H54 (cell line): ENCODE measurements around the gene ZNF718.
"Not testable (repeated sequence)": the region's sequence is repeated elsewhere in the genome, so short reads cannot be mapped to it uniquely, and the experiment has no call there.

Experiments used
- DNase-seq: peaks from one replicate; pipeline ENCODE4 v3.0.0; 2011; ENCODE audit warnings: low spot score, mixed read lengths; ENCODE audit not compliant: insufficient read length
- FAIRE-seq: peaks from 3 replicates; lab custom pipeline; 2011; peaks lifted over from hg19 to GRCh38; lab: Jason Lieb, UNC
- POLR2A ChIP-seq: IDR thresholded peaks from 2 replicates; pipeline ENCODE4 v1.6.1; 2011; ENCODE audit warnings: low read depth, mild to moderate bottlenecking, low read length

The ZNF718 gene

GRCh38 chr4:125091-125771, 930 bp downstream of the ZNF718 start:
- FAIRE-seq: no peak
- TF ChIP-seq POLR2A: no peak
- DNase-seq: no peak

GRCh38 chr4:125833-126232, 1.5 kb downstream of the ZNF718 start:
- FAIRE-seq (no peak), DNase-seq (no peak)
- TF ChIP-seq POLR2A: no peak

DNA sequence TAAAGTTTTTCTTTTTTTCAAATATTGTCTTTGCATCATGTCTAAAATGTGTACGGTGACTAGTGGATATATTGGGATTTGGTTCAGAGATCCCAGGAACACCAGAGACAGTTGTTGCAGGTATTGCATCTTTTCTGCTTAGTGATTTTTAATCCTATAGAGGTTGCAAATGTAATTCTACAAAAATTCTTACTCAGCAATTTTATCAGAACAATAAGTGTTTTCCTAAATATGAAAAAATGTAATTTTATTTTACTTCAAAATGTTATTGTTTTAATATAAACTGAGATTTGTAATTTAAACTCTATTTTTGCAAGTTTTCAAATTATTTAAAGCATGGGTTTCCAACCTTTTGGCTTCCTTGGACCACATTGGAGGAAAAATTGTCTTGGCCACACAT, 8.2 kb downstream of the ZNF718 start:
- DNase-seq (no peak), FAIRE-seq (no peak)
- TF ChIP-seq POLR2A: no peak

DNA sequence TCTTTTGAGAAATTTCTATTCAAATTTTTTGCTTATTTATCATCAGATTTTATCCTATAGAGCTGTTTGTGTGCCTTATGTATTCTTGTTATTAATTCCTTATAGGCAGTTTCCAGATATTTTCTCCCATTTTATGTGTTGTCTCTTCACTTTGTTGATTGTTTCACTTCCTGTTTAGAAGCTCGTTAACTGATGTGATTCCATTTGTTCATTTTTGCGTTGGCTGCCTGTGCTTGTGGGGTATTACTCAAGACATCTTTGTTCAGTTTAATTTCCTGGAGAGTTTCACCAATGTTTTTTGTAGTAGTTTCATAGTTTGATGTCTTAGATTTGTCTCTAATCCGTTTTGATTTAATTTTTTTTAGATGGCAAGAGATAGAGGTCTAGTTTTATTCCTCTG, 14.6 kb downstream of the ZNF718 start:
- no peak for DNase-seq
- TF ChIP-seq POLR2A: no peak
- FAIRE-seq: no peak

- DNase-seq (no peak), FAIRE-seq (no peak)
- no peak for TF ChIP-seq POLR2A
Measured at GRCh38 chr4:139691-140090, 15.4 kb downstream of the ZNF718 start.

- no peak for DNase-seq
- no peak for FAIRE-seq
- TF ChIP-seq POLR2A: no peak
Measured at GRCh38 chr4:146621-147020, 22.3 kb downstream of the ZNF718 start.

- no peak for TF ChIP-seq POLR2A
- FAIRE-seq (no peak), DNase-seq (no peak)
Measured at GRCh38 chr4:147233-147632, 22.9 kb downstream of the ZNF718 start.

DNA sequence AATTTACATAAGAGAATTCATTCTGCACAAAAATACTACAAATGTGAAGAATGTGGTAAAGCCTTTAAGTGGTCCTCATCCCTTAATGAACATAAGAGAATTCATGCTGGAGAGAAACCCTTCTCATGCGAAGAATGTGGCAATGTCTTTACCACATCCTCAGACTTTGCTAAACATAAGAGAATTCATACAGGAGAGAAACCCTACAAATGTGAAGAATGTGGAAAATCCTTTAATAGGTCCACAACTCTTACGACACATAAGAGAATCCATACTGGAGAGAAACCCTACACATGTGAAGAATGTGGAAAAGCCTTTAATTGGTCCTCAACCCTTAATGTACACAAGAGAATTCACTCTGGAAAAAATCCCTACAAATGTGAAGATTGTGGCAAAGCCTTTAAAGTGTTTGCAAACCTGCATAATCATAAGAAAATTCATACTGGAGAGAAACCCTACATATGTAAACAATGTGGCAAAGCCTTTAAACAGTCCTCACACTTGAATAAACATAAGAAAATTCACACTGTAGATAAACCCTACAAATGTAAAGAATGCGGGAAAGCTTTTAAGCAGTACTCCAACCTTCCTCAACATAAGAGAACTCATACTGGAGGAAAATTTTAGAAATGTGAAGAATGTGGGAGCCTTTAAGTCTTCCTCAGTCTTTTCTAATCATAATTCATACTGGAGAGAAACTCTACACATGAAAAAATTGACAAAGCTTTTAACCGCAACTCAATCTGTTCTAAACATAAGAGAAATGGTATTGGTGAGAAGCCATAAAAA, 37.4 kb downstream of the ZNF718 start:
- no peak for TF ChIP-seq POLR2A
- FAIRE-seq: no peak
- no peak for DNase-seq

DNA sequence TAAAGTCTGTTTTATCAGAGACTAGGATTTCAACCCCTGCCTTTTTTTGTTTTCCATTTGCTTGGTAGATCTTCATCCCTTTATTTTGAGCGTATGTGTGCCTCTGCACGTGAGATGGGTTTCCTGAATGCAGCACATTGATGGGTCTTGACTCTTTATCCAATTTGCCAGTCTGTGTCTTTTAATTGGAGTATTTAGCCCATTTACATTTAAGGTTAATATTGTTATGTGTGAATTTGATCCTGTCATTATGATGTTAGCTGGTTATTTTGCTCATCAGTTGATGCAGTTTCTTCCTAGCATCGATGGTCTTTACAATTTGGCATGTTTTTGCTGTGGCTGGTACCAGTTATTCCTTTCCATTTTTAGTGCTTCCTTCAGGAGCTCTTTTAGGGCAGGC, 45.3 kb downstream of the ZNF718 start:
- FAIRE-seq: not testable (repeated sequence)

DNA sequence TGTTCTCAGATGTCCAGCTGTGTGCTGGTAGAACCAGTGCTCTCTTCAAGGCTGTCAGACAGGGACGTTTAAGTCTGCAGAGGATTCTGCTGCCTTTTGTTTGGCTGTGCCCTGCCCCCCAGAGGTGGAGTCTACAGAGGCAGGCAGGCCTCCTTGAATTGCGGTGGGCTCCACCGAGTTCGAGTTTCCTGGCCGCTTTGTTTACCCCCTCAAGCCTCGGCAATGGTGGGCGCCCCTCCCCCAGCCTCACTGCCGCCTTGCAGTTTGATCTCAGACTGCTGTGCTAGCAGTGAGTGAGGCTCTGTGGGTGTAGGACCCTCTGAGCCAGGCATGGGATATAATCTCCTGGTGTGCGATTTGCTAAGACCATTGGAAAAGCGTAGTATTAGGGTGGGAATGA, 47.0 kb downstream of the ZNF718 start:
- FAIRE-seq, DNase-seq: not testable (repeated sequence)

More for the DNA sequence above, 45.3 kb downstream of the ZNF718 start:
- DNase-seq: not testable (repeated sequence)

- FAIRE-seq: no peak
- no peak for DNase-seq
- TF ChIP-seq POLR2A: no peak
Measured at GRCh38 chr4:173666-174314, 49.5 kb downstream of the ZNF718 start.

DNA sequence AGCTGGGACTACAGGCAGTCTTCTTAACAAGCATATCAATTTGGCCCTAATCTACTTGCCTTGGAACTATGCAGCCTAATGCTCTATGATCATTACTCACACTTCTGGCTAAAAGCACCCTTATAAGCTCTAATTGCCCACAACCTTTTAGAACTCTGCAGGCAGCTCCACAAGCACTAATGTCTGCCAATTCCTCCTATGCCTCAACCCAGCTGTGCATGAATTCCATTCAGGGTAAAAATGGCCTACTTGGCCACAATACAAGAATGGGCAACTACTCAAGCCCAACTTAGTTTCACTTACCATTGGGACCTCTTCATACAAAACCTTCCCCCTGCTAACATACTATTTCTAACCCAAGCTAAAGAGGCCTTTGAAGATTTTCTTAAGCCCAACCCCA, 51.7 kb downstream of the ZNF718 start:
- no peak for DNase-seq
- FAIRE-seq: no peak
- TF ChIP-seq POLR2A: no peak

- no peak for TF ChIP-seq POLR2A
- FAIRE-seq (no peak), DNase-seq (no peak)
Measured at GRCh38 chr4:176995-177394, 52.7 kb downstream of the ZNF718 start.

GRCh38 chr4:182225-182624, 57.9 kb downstream of the ZNF718 start:
- not testable (repeated sequence) for DNase-seq, FAIRE-seq
